ENCODE measurements around the gene SPATA17.
"Not testable (repeated sequence)": the region's sequence is repeated elsewhere in the genome, so short reads cannot be mapped to it uniquely, and the experiment has no call there.

The SPATA17 gene

GRCh38 chr1:217681806-217682205 lies 50.7 kb downstream of the SPATA17 start:
- DNase-seq, result no peak

DNA sequence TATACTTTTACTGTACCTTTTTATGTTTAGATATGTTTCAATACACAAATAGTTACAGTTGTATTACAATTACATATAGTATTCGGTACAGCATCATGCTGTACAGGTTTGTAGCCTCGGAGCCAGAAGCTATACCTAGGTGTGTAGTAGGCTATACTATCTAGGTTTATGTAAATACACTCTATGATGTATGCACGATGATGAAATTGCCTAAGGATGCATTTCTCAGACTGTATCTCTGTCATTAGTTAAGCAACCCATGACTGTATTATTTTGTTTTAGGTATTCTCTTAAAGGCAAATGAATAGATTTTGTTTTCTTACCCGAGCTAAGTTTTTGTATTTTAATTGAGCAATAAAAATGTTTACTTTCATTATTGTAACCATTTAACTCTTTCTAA lies 56.4 kb downstream of the SPATA17 start:
- no peak for DNase-seq

- DNase-seq, result not testable (repeated sequence)
Measured at GRCh38 chr1:217696140-217696539, 65.0 kb downstream of the SPATA17 start.

DNA sequence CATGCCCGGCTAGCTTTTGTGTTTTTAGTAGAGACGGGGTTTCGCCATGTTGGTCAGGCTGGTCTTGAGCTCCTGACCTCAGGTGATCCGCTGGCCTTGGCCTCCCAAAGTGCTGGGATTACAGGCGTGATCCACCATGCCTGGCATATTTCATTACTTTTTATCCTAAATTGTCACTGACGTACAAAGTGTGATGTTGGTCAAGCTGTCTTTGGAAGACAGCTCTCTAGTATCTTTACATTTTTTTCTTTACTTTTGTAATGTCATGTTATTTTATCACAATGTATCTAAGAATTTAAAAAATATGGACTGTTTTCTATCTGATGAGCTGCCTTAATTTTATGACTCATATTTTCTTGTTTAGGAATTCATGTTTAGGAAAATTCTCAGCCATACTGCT lies 72.2 kb downstream of the SPATA17 start:
- DNase-seq, result no peak

DNA sequence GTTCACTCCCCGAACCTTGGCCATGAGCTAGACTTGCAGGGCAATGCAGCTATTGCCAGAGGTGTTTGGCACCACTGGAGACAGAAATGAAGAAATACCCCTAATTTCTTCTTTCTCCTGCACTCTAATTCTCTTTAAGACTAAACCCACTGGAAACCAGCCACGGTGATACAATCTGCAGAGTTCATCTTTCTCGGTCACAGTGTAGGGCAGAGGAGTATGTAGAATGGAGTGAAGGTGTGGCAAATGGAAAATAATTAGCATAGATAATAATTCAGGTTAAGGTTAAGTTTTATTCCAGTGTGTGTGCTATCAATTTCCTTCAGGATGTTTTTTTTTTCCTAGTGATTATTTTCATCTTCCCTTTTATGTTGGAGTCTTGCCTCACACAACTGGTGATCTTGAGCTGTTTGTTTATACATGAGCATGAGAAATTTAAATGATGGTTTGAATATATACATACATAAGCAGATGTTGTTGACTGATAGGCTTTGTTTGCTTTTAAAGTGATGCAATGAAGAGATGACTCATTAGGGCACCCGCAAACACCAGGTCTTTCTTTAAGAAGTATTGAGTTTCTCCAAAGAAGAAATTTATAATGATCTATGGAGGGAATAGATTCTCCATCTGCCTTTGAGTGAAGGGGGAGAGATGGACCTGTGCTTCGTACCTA lies 81.9 kb downstream of the SPATA17 start:
- no peak for DNase-seq

GRCh38 chr1:217715681-217716080 lies 84.5 kb downstream of the SPATA17 start:
- no peak for DNase-seq

GRCh38 chr1:217717959-217718358 lies 86.8 kb downstream of the SPATA17 start:
- no peak for DNase-seq

DNA sequence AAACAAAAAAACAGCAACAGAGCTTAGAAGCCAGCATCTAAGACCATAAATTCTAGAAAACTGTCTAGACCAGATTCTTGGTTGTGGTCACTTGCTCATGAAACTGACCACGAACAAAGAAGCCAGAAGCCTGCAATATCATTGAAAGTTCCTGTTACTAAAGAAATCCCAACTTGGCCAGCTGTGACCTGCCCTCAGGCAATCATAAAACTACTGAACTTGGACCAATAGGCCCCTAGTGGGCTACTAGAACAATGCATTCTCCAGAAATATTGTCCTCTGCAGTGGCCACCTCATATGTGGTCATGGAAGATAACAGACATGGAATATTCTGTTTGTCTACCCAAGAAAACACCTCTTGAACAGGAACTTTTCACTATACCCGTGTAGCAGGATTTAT lies 87.7 kb downstream of the SPATA17 start:
- DNase-seq, result no peak

GRCh38 chr1:217721692-217722091 lies 90.5 kb downstream of the SPATA17 start:
- DNase-seq, result no peak

- no peak for DNase-seq
Measured at GRCh38 chr1:217734973-217735372, 103.8 kb downstream of the SPATA17 start.

GRCh38 chr1:217747156-217747769 lies 116.1 kb downstream of the SPATA17 start:
- DNase-seq, result no peak

DNA sequence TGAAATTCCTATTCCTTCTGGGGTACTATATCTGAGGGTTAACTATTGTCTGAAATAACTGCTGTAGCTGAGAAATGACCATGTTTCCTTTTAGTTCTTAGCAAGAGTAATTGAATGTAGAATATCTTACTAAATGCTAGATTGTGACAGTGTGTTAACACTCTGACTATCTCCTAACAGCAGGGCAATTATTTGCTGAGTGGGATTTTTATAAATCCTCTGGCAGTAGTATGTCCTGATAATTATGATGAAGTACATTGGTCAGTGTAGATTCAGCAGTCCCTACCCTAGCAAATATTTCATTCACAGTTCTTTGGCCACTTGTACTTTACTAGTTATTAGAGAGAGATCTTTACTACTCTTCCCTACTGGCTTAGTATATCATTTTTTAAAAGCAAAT lies 138.6 kb downstream of the SPATA17 start:
- no peak for DNase-seq

DNA sequence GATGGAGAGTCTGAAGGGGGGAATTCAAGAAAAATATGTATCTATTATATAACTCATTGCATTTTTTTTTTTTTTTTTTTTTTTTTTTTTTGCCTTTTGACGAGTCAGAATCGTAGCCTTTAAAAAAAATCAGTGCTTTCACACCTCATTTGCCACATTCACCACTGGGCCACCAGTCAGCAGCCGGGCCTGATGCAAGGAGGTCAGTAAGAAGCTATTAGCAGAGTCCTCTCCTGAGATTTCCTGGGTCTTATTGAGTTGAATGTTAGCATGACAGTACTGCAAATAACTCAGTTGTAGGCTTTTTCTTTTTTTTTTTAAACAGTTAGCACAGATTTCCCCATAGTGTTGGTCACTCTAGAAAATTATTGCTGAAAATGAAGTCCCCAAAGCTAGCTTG lies 139.8 kb downstream of the SPATA17 start:
- DNase-seq, result no peak

DNA sequence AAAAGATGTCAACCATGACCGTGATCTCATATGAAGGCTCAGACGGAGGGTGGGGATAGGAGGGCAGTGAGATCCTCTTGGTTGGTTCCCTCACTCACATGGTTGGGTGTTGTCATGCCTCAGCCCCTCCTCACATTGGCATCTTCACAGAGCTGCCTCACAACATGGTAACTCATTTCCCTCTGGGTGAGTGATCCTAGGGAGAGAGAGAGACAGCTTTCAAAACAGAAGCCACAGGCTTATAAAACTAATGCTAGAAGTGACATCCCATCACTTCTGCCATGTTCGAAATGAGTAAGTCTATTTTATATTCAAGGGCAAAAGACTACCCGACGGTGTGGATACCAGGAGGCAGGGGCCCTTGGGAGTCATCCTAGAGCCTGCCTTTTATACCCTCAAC lies 145.5 kb downstream of the SPATA17 start:
- DNase-seq, result no peak

DNA sequence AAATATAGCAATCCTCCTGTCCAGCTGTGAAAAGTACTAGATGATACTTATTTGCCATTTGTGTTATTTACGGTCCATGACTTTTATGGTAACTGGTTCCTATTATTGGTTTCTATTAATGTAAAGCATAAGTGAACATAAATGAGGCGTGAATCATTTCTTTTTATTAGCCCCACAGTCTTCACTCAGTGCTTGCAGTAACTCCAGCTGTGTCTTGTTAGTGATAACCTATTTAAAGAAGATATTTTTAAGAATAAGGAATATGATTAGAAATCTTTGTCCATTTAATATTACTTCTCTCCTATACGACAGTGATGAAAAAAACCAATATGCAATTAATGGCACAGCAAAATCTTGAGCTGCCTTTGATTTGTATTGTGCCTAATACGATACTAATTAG lies 149.9 kb downstream of the SPATA17 start:
- DNase-seq, result no peak

DNA sequence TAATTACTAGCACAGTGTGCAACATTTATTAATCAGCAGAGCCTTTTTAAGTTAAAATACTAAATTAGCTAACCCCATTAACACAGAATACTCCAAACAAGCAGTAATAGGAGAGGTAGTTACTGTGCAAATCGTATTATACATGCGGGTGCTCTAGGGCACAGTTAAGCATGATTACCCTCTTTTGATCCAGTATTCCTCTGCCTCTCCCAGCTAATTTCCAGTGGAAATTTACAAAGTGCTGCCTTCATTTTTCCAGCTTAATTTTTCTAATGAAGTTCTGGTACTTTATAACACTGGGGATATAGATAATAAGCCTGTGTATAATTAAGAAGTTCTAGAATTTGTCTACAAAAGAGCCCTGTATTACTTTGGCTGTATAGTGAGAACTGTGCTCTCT lies 159.9 kb downstream of the SPATA17 start:
- no peak for DNase-seq

DNA sequence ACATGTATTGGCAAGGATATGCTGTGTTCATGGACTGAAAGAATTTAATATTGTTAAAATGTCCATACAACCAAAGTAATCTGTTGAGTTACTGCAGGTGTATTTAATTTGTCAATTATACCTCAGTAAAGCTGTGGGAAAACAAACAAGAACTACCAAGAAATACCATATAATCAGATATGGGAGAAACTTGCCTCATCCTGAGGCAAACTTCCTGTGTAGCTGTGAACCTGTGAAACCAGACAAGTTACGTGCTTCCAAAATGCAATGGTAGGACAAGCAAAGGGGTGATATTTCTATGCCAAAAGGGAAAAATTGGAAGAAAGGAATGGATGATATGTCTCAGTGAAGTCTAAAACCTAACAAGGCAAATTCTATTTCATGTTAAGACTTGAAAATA lies 174.6 kb downstream of the SPATA17 start:
- DNase-seq, result no peak

GRCh38 chr1:217812175-217812574 lies 181.0 kb downstream of the SPATA17 start:
- no peak for DNase-seq

DNA sequence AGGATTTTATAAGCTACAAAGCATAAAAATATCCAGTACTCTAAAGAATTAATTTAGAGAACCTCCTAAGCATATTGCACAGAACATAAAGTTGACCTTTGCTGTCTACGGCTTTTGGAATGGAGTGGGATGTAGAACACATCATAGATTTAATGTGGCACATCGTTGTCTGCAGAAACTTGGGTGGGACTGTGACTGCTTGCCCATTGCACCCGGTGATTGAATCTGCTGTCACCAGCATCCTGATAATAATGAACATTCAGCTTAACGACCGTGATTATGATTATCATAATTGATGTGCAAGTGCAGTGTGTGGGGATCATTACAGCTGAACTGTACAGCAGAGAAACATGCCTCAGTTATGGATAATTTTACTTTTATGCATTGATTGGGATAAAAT lies 181.9 kb downstream of the SPATA17 start:
- DNase-seq, result no peak

GRCh38 chr1:217837691-217838090 lies 206.5 kb downstream of the SPATA17 start:
- no peak for DNase-seq

DNA sequence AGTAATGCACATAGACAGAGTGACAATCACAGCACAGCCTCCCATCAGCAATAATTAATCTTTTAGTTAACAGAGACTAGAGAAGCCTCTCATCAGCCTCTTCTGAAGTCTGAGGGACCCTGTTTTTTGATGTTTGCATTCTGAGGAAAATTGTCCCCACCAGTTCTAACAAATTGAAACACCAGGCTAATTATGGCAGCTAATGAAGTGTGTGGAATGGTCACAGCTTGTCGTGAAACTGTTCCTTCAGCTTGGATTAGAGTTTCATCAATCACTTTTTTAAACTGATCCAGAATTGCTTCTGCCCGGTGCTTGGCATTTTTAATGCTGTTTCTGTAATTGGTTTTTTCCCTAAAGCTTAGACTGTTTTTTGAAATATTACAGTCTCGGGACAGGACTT lies 208.0 kb downstream of the SPATA17 start:
- DNase-seq, result no peak

DNA sequence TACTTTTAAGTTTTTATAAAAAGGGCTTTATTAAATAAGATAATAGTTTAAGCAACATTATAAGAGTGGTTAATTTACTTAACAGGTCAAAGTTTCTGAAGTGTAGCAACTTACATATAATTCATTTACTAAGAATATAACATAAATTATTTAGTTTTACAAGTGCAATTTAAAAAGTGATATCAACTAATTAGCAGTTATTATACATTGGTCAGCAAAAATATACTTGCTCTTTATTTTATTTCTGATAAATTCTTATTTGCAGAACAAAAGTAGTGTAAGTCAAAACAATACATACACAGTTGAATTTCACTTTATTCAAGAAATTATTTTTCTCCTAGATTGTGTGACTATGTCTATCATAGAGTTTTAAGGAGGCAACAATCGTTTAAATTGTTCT lies 215.6 kb downstream of the SPATA17 start:
- DNase-seq, result no peak

GRCh38 chr1:217847643-217848042 lies 216.5 kb downstream of the SPATA17 start:
- DNase-seq, result no peak

DNA sequence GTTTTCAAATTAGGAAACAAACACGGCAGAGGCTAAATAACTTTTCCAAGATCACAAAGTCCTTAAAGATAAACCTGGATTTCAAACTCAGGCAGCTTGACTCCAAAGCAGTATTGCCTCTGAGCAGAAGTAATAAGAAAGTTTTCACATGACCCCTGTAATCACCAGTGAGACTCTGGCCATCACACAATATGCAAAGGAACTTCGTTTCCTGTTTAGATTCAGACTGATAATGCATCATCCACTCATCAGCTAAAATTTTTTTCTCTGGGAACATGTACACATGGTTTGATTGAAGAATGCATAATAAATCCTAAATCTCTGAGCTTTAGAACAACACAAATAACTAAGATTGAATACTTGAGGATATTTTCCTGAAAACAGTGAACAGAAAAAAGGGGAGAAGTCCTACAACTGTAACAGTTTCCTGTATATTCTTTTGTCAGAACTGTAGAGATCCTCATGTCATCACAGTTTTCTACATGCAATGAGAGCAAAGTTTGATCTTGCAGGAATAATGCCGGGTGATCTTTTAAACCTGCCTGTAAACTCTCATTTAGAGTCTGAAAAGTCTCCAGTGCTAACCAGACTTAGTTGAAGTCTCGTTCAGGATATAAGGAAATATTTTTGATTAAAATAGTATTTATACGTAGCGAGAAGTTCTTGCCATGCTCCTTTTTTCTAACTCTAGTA lies 225.3 kb downstream of the SPATA17 start:
- DNase-seq, result no peak

DNA sequence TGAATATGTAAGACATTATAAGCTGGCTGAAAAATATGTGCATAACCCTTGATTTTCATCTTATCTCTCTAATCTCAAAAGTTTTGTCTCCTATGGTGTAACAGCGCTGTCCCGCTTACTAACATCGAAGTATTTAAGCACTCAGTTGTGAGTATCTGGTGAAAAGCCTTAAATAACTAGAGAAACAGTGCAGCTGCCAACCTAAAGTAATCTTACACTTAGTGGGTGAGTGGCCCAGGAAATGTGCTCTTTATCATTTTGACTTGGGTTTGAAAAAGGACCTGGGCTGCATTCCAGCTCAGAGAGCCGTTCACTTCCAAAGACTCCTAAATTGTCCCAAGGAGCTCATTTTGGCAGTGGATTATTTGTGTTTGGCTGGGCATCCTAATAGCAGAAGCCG lies 225.9 kb downstream of the SPATA17 start:
- DNase-seq, result no peak

Measured in activated effector memory CD4-positive, alpha-beta T cell treated with Interleukin-2 at 50 U/mL for 16 hours (primary cell).